Ishikawa (cell line): ENCODE data around the gene ISLR.

Experiments
- CREB1 ChIP-seq: IDR thresholded peaks from 2 replicates; pipeline ENCODE4 v1.6.1; 2012; ENCODE audit warnings: low read depth
- EP300 ChIP-seq: IDR thresholded peaks from 2 replicates; pipeline ENCODE4 v1.6.1; 2012; ENCODE audit warnings: borderline replicate concordance
- FOXM1 ChIP-seq: IDR thresholded peaks from 2 replicates; pipeline ENCODE4 v1.6.1; 2012; ENCODE audit warnings: low read depth, borderline replicate concordance
- RAD21 ChIP-seq: IDR thresholded peaks from 2 replicates; pipeline ENCODE4 v1.6.1; 2012; ENCODE audit warnings: low read depth
- REST ChIP-seq: IDR thresholded peaks from 2 replicates; pipeline ENCODE4 v1.6.1; 2012; ENCODE audit warnings: low read depth, mild to moderate bottlenecking
- TAF1 ChIP-seq: IDR thresholded peaks from 2 replicates; pipeline ENCODE4 v1.6.1; 2012; ENCODE audit warnings: low read depth, mild to moderate bottlenecking
- YY1 ChIP-seq: IDR thresholded peaks from 2 replicates; pipeline ENCODE4 v1.6.1; 2012; ENCODE audit warnings: low read depth
- ZBTB7A ChIP-seq: IDR thresholded peaks from 2 replicates; pipeline ENCODE4 v1.6.1; 2012; ENCODE audit warnings: low read depth
- TF ChIP-seq, protein P1 (sequence below): IDR thresholded peaks from 2 replicates; pipeline ENCODE4 v1.6.1; 2012

- TF ChIP-seq REST: no peak
- TF ChIP-seq EP300: no peak
- TF ChIP-seq, protein P1, sequence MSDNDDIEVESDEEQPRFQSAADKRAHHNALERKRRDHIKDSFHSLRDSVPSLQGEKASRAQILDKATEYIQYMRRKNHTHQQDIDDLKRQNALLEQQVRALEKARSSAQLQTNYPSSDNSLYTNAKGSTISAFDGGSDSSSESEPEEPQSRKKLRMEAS: no peak
- TF ChIP-seq FOXM1: no peak
- TF ChIP-seq RAD21: no peak
- TF ChIP-seq YY1: no peak
- no peak for TF ChIP-seq CREB1
- no peak for TF ChIP-seq ZBTB7A
- TF ChIP-seq TAF1: no peak
Observed at GRCh38 chr15:74156678-74157411, 16.7 kb upstream of the ISLR start.
